SK-N-SH treated with all-trans-retinoic acid at 6 μM for 48 hours (cell line): ENCODE data around the gene MYO1H.
A peak's percentile ranks its signal among the peaks of the same experiment; 100 is the strongest.
"Not testable (repeated sequence)": the region's sequence is repeated elsewhere in the genome, so short reads cannot be mapped to it uniquely, and the experiment has no call there.

Experiments used
- ATAC-seq: fragments of 200-7000 bp; cut with Tn5 transposase; 3 replicates; pipeline ENCODE4 v1.9.1; 2020; ENCODE audit warnings: mild to moderate bottlenecking, moderate library complexity
- ARNTL ChIP-seq: fragments of 450-650 bp; formaldehyde crosslinking; IDR thresholded peaks from 2 replicates; pipeline ENCODE4 v1.5.0; 2020; ENCODE audit warnings: low read depth, mild to moderate bottlenecking, moderate library complexity, borderline replicate concordance
- CREB5 ChIP-seq: fragments of 250-450 bp; sonication (Bioruptor Pico); IDR thresholded peaks from 2 replicates; pipeline ENCODE4 v1.5.1; 2020; ENCODE audit warnings: low read depth, mild to moderate bottlenecking, moderate library complexity
- CSDC2 ChIP-seq: fragments of 250-450 bp; sonication (Bioruptor Pico); IDR thresholded peaks from 2 replicates; pipeline ENCODE4 v1.5.0; 2020; ENCODE audit warnings: mild to moderate bottlenecking, moderate library complexity
- ESRRG ChIP-seq: fragments of 250-450 bp; sonication (Bioruptor Pico); IDR thresholded peaks from 2 replicates; pipeline ENCODE4 v1.6.1; 2021; ENCODE audit warnings: mild to moderate bottlenecking
- GLIS3 ChIP-seq: fragments of 250-450 bp; sonication (Bioruptor Pico); IDR thresholded peaks from 2 replicates; pipeline ENCODE4 v1.5.0; 2020; ENCODE audit warnings: mild to moderate bottlenecking, moderate library complexity
- ISL1 ChIP-seq: fragments of 250-450 bp; sonication (Bioruptor Pico); IDR thresholded peaks from 2 replicates; pipeline ENCODE4 v2.1.2; 2022; ENCODE audit warnings: mild to moderate bottlenecking, moderate library complexity
- OSR1 ChIP-seq: fragments of 250-450 bp; sonication (Bioruptor Pico); IDR thresholded peaks from 2 replicates; pipeline ENCODE4 v1.8.0; 2022; ENCODE audit warnings: moderate library complexity, mild to moderate bottlenecking, inconsistent platforms
- PPARA ChIP-seq: fragments of 250-450 bp; sonication (Bioruptor Pico); IDR thresholded peaks from 2 replicates; pipeline ENCODE4 v1.5.0; 2020; ENCODE audit warnings: mild to moderate bottlenecking, borderline replicate concordance
- RARB ChIP-seq: fragments of 250-450 bp; sonication (Bioruptor Pico); IDR thresholded peaks from 2 replicates; pipeline ENCODE4 v1.8.0; 2021; ENCODE audit warnings: mild to moderate bottlenecking, moderate library complexity
- SNAI2 ChIP-seq: fragments of 250-450 bp; sonication (Bioruptor Pico); IDR thresholded peaks from 2 replicates; pipeline ENCODE4 v1.5.0; 2020; ENCODE audit warnings: mild to moderate bottlenecking, moderate library complexity
- TCF4 ChIP-seq: fragments of 250-450 bp; sonication (Bioruptor Pico); IDR thresholded peaks from 2 replicates; pipeline ENCODE4 v1.8.0; 2021; ENCODE audit warnings: mild to moderate bottlenecking, moderate library complexity, borderline replicate concordance
- TOX ChIP-seq: fragments of 250-450 bp; sonication (Bioruptor Pico); IDR thresholded peaks from 2 replicates; pipeline ENCODE4 v1.8.0; 2021; ENCODE audit warnings: mild to moderate bottlenecking, moderate library complexity, borderline replicate concordance
- ZC3H10 ChIP-seq: fragments of 250-450 bp; sonication (Bioruptor Pico); IDR thresholded peaks from 2 replicates; pipeline ENCODE4 v1.5.1; 2021; ENCODE audit warnings: mild to moderate bottlenecking, moderate library complexity
- ZFP3 ChIP-seq: fragments of 250-450 bp; sonication (Bioruptor Pico); IDR thresholded peaks from 2 replicates; pipeline ENCODE4 v1.5.0; 2020; ENCODE audit warnings: mild to moderate bottlenecking, moderate library complexity
- ZFP30 ChIP-seq: fragments of 450-650 bp; formaldehyde crosslinking; IDR thresholded peaks from 2 replicates; pipeline ENCODE4 v1.5.0; 2022; ENCODE audit warnings: mild to moderate bottlenecking, moderate library complexity
- ZNF565 ChIP-seq: fragments of 450-650 bp; formaldehyde crosslinking; conservative IDR thresholded peaks from 2 replicates; pipeline ENCODE4 v1.5.0; 2020; ENCODE audit warnings: low read depth, mild to moderate bottlenecking, moderate library complexity
- ZNF70 ChIP-seq: fragments of 450-650 bp; formaldehyde crosslinking; IDR thresholded peaks from 2 replicates; pipeline ENCODE4 v1.5.0; 2020; ENCODE audit warnings: mild to moderate bottlenecking, moderate library complexity
- ZNF8 ChIP-seq: fragments of 450-650 bp; formaldehyde crosslinking; IDR thresholded peaks from 2 replicates; pipeline ENCODE4 v1.5.0; 2020; ENCODE audit warnings: mild to moderate bottlenecking, moderate library complexity
- TF ChIP-seq, protein P1 (sequence below): fragments of 250-450 bp; sonication (Bioruptor Pico); IDR thresholded peaks from 2 replicates; pipeline ENCODE4 v1.5.1; 2021; ENCODE audit warnings: mild to moderate bottlenecking, moderate library complexity
- TF ChIP-seq, protein P2 (sequence below): fragments of 250-450 bp; sonication (Bioruptor Pico); IDR thresholded peaks from 2 replicates; pipeline ENCODE4 v1.8.0; 2021; ENCODE audit warnings: low read depth, mild to moderate bottlenecking, moderate library complexity, borderline replicate concordance
- TF ChIP-seq, protein P3 (sequence below): fragments of 250-450 bp; sonication (Bioruptor Pico); IDR thresholded peaks from 2 replicates; pipeline ENCODE4 v1.8.0; 2020; ENCODE audit warnings: mild to moderate bottlenecking, moderate library complexity, borderline replicate concordance
- TF ChIP-seq, protein P4 (sequence below): fragments of 250-450 bp; sonication (Bioruptor Pico); IDR thresholded peaks from 2 replicates; pipeline ENCODE4 v1.5.0; 2020; ENCODE audit warnings: mild to moderate bottlenecking, moderate library complexity

The MYO1H gene

GRCh38 chr12:109423392-109423791, 75.7 kb downstream of the MYO1H start:
- ATAC-seq: no peak
- no peak for TF ChIP-seq RARB (CRISPR knock-in tag)
- TF ChIP-seq ISL1: no peak
- TF ChIP-seq ZFP30 (CRISPR knock-in tag): no peak
- no peak for TF ChIP-seq SNAI2
- TF ChIP-seq ESRRG (CRISPR knock-in tag): no peak
- TF ChIP-seq ARNTL (CRISPR knock-in tag): no peak
- TF ChIP-seq TOX: no peak
- TF ChIP-seq, protein P1, sequence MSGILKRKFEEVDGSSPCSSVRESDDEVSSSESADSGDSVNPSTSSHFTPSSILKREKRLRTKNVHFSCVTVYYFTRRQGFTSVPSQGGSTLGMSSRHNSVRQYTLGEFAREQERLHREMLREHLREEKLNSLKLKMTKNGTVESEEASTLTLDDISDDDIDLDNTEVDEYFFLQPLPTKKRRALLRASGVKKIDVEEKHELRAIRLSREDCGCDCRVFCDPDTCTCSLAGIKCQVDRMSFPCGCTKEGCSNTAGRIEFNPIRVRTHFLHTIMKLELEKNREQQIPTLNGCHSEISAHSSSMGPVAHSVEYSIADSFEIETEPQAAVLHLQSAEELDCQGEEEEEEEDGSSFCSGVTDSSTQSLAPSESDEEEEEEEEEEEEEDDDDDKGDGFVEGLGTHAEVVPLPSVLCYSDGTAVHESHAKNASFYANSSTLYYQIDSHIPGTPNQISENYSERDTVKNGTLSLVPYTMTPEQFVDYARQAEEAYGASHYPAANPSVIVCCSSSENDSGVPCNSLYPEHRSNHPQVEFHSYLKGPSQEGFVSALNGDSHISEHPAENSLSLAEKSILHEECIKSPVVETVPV: no peak
- TF ChIP-seq OSR1 (CRISPR knock-in tag): no peak

DNA sequence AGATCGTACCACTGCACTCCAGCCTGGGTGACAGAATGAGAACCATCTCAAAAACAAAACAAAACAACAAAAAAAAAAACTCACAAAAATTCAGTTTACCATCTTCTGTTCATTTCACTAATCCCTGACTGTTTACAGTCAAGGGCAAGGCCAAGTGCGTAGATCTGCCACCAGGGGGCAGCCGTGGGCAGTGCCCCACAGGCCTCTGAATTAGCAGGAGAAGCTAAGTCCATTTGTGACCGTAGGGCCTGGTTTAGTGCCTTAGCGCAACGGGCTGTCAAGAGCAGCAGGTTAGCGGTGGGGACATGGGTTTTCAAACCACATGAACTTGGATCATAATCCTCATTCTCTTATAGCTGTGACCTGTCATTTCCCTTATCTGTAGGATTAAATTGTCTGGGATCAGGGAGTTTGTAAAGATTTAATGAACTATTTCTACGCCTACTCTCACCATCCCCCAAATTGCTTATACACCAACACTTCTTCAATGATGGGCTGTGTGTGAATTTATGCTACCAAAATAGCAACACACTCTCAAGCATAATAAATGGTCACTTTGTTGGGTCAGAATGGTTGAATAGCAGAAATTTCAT, 80.4 kb downstream of the MYO1H start:
- peak; percentile 96 for ATAC-seq

GRCh38 chr12:109428804-109429203, 81.1 kb downstream of the MYO1H start:
- not testable (repeated sequence) for ATAC-seq

More for the DNA sequence above, 80.4 kb downstream of the MYO1H start:
- TF ChIP-seq ESRRG (CRISPR knock-in tag) (no peak), TCF4 (CRISPR knock-in tag) (no peak), ZFP3 (no peak), CREB5 (CRISPR knock-in tag) (no peak), ARNTL (CRISPR knock-in tag) (no peak), CSDC2 (CRISPR knock-in tag) (no peak), RARB (CRISPR knock-in tag) (no peak), OSR1 (CRISPR knock-in tag) (no peak), PPARA (CRISPR knock-in tag) (no peak), ZNF565 (CRISPR knock-in tag) (no peak), ZNF8 (CRISPR knock-in tag) (no peak), GLIS3 (CRISPR knock-in tag) (no peak), ZC3H10 (CRISPR knock-in tag) (no peak), SNAI2 (no peak), TOX (no peak), ZNF70 (CRISPR knock-in tag) (no peak)
- TF ChIP-seq, protein P2, sequence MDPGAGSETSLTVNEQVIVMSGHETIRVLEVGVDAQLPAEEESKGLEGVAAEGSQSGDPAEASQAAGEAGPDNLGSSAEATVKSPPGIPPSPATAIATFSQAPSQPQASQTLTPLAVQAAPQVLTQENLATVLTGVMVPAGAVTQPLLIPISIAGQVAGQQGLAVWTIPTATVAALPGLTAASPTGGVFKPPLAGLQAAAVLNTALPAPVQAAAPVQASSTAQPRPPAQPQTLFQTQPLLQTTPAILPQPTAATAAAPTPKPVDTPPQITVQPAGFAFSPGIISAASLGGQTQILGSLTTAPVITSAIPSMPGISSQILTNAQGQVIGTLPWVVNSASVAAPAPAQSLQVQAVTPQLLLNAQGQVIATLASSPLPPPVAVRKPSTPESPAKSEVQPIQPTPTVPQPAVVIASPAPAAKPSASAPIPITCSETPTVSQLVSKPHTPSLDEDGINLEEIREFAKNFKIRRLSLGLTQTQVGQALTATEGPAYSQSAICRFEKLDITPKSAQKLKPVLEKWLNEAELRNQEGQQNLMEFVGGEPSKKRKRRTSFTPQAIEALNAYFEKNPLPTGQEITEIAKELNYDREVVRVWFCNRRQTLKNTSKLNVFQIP (CRISPR knock-in tag): no peak
- TF ChIP-seq, protein P3, sequence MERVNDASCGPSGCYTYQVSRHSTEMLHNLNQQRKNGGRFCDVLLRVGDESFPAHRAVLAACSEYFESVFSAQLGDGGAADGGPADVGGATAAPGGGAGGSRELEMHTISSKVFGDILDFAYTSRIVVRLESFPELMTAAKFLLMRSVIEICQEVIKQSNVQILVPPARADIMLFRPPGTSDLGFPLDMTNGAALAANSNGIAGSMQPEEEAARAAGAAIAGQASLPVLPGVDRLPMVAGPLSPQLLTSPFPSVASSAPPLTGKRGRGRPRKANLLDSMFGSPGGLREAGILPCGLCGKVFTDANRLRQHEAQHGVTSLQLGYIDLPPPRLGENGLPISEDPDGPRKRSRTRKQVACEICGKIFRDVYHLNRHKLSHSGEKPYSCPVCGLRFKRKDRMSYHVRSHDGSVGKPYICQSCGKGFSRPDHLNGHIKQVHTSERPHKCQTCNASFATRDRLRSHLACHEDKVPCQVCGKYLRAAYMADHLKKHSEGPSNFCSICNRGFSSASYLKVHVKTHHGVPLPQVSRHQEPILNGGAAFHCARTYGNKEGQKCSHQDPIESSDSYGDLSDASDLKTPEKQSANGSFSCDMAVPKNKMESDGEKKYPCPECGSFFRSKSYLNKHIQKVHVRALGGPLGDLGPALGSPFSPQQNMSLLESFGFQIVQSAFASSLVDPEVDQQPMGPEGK: no peak
- TF ChIP-seq, protein P1: no peak
- TF ChIP-seq, protein P4, sequence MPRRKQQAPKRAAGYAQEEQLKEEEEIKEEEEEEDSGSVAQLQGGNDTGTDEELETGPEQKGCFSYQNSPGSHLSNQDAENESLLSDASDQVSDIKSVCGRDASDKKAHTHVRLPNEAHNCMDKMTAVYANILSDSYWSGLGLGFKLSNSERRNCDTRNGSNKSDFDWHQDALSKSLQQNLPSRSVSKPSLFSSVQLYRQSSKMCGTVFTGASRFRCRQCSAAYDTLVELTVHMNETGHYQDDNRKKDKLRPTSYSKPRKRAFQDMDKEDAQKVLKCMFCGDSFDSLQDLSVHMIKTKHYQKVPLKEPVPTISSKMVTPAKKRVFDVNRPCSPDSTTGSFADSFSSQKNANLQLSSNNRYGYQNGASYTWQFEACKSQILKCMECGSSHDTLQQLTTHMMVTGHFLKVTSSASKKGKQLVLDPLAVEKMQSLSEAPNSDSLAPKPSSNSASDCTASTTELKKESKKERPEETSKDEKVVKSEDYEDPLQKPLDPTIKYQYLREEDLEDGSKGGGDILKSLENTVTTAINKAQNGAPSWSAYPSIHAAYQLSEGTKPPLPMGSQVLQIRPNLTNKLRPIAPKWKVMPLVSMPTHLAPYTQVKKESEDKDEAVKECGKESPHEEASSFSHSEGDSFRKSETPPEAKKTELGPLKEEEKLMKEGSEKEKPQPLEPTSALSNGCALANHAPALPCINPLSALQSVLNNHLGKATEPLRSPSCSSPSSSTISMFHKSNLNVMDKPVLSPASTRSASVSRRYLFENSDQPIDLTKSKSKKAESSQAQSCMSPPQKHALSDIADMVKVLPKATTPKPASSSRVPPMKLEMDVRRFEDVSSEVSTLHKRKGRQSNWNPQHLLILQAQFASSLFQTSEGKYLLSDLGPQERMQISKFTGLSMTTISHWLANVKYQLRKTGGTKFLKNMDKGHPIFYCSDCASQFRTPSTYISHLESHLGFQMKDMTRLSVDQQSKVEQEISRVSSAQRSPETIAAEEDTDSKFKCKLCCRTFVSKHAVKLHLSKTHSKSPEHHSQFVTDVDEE: no peak
- TF ChIP-seq, all 23 proteins: peak for 0
